ENCODE data around the gene NRDC. TPM values are rescaled to one million over a fixed set of nuclear protein-coding genes. Genes with fewer than 3 reads are reported as not detected.
"Not testable (repeated sequence)": the region's sequence is repeated elsewhere in the genome, so short reads cannot be mapped to it uniquely, and the experiment has no call there.

Gene NRDC
- polyA plus RNA-seq, 1 experiment, result 69.2 TPM

- Histone ChIP-seq H3K27me3 (ENCODE audit: control insufficient read depth, insufficient read depth, low read length) (no peaks in the 10 kb centered on the region), H3K4me3 (ENCODE audit: low read depth, low read length) (no peak overlapping the region), H3K36me3 (ENCODE audit: control insufficient read depth, insufficient read depth, low read length) (no peaks in the 10 kb centered on the region)
- POLR2A ChIA-PET, result no interaction called here
- no peak for DNase-seq (ENCODE audit: low read depth)
- CTCF ChIA-PET, result interaction anchor here (2.5 kb wide), 1 partner anchor 23 kb away, joined by 10 read pairs; no protein-coding TSS in a partner anchor
- no peak for TF ChIP-seq CTCF (IDR thresholded peaks at IDR 0.05; ENCODE audit: insufficient read depth, low read depth, low read length)
These were observed 23.9 kb upstream of the NRDC start for GRCh38 chr1:51902456-51902855.

GRCh38 chr1:51901151-51901550, 22.6 kb upstream of the NRDC start:
- H3K27me3 ChIP-seq (ENCODE audit: control insufficient read depth, insufficient read depth, low read length), result no peaks in the 10 kb centered on the region
- no peak overlapping the region for H3K4me3 ChIP-seq (ENCODE audit: low read depth, low read length)
- CTCF ChIA-PET, result interaction anchor here (5.7 kb wide), 1 partner anchor 25 kb away, joined by 82 read pairs; no protein-coding TSS in a partner anchor
- no peaks in the 10 kb centered on the region for H3K36me3 ChIP-seq (ENCODE audit: control insufficient read depth, insufficient read depth, low read length)
- DNase-seq (ENCODE audit: low read depth), result no peak
- POLR2A ChIA-PET, result no interaction called here
- no peak for TF ChIP-seq CTCF (IDR thresholded peaks at IDR 0.05; ENCODE audit: insufficient read depth, low read depth, low read length)

- H3K4me3 ChIP-seq (ENCODE audit: low read depth, low read length), result no peak overlapping the region
- no peak for TF ChIP-seq CTCF (IDR thresholded peaks at IDR 0.05; ENCODE audit: insufficient read depth, low read depth, low read length)
- no peak for DNase-seq (ENCODE audit: low read depth)
- H3K27me3 ChIP-seq (ENCODE audit: control insufficient read depth, insufficient read depth, low read length), result no peaks in the 10 kb centered on the region
- ChIA-PET CTCF (interaction anchor here (0.6 to 5.7 kb wide), 5 partner anchors 8 to 103 kb away, joined by 3 to 82 read pairs (median 17); no protein-coding TSS in a partner anchor), POLR2A (interaction anchor here (1.8 kb wide), 1 partner anchor 25 kb away, joined by 10 read pairs; no protein-coding TSS in a partner anchor)
- no peaks in the 10 kb centered on the region for H3K36me3 ChIP-seq (ENCODE audit: control insufficient read depth, insufficient read depth, low read length)
These were observed 20.5 kb upstream of the NRDC start for GRCh38 chr1:51899022-51899421.

GRCh38 chr1:51898090-51898734, 19.7 kb upstream of the NRDC start:
- peak; percentile 91 for DNase-seq (ENCODE audit: low read depth)
- ChIA-PET CTCF (interaction anchor here (1.2 to 5.7 kb wide), 14 partner anchors 9 to 106 kb away, joined by 3 to 82 read pairs (median 9); no protein-coding TSS in a partner anchor), POLR2A (interaction anchor here (0.6 to 1.8 kb wide), 7 partner anchors 12 to 735 kb away, joined by 3 to 10 read pairs (median 5); no protein-coding TSS in a partner anchor)
- no peak overlapping the region for H3K4me3 ChIP-seq (ENCODE audit: low read depth, low read length)
- no peaks in the 10 kb centered on the region for H3K27me3 ChIP-seq (ENCODE audit: control insufficient read depth, insufficient read depth, low read length)
- H3K36me3 ChIP-seq (ENCODE audit: control insufficient read depth, insufficient read depth, low read length), result no peaks in the 10 kb centered on the region
- TF ChIP-seq CTCF (IDR thresholded peaks at IDR 0.05; ENCODE audit: insufficient read depth, low read depth, low read length), result no peak

- Histone ChIP-seq H3K27me3 (ENCODE audit: control insufficient read depth, insufficient read depth, low read length) (no peaks in the 10 kb centered on the region), H3K36me3 (ENCODE audit: control insufficient read depth, insufficient read depth, low read length) (no peaks in the 10 kb centered on the region), H3K4me3 (ENCODE audit: low read depth, low read length) (no peak overlapping the region)
- ChIA-PET POLR2A (interaction anchor here (0.6 to 1.8 kb wide), 6 partner anchors 12 to 446 kb away, joined by 3 to 10 read pairs (median 4); no protein-coding TSS in a partner anchor), CTCF (interaction anchor here (1.0 to 5.7 kb wide), 18 partner anchors 9 to 107 kb away, joined by 3 to 82 read pairs (median 7); no protein-coding TSS in a partner anchor)
- no peak for TF ChIP-seq CTCF (IDR thresholded peaks at IDR 0.05; ENCODE audit: insufficient read depth, low read depth, low read length)
- peak; percentile 83 for DNase-seq (ENCODE audit: low read depth)
These were observed 19.1 kb upstream of the NRDC start for GRCh38 chr1:51897699-51898031.

GRCh38 chr1:51894748-51895147, 16.2 kb upstream of the NRDC start:
- H3K36me3 ChIP-seq (ENCODE audit: control insufficient read depth, insufficient read depth, low read length); DNase-seq (ENCODE audit: low read depth); H3K27me3 ChIP-seq (ENCODE audit: control insufficient read depth, insufficient read depth, low read length); POLR2A ChIA-PET; H3K4me3 ChIP-seq (ENCODE audit: low read depth, low read length): not testable (repeated sequence)
- CTCF ChIA-PET, result interaction anchor here (3.5 kb wide), 1 partner anchor 110 kb away, joined by 39 read pairs; no protein-coding TSS in a partner anchor
